HG03060 (cell line): ENCODE measurements around the gene CYSLTR2.

Source experiments
- ATAC-seq: cut with Tn5 transposase; IDR thresholded peaks from one replicate; pipeline ENCODE4 v1.9.1; 2021; ENCODE audit warnings: low read depth, moderate number of reproducible peaks; ENCODE audit not compliant: unreplicated experiment

Gene CYSLTR2

GRCh38 chr13:48731957-48732569, 78.3 kb downstream of the CYSLTR2 start:
- ATAC-seq, result no peak

- no peak for ATAC-seq
Measured at GRCh38 chr13:48733739-48734335, 80.1 kb downstream of the CYSLTR2 start.

DNA sequence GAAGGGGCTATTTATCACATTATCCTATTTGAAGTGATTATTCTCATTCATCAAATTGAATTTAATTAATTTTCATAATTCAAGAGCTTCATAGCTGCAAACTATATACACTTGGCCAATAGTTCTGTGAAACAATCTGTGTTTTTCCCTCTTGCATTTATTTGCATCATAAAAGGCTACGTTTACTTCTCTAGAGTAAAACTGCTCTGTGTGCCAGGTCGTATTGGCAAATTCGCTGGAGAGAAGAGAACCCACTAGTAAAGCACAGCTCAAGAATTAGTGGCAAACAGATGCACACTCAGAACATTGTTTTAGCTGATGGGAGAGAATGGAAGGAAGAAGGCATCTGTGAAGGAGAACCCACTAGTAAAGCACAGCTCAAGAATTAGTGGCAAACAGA, 81.8 kb downstream of the CYSLTR2 start:
- no peak for ATAC-seq

GRCh38 chr13:48737689-48738088, 84.0 kb downstream of the CYSLTR2 start:
- ATAC-seq, result no peak

DNA sequence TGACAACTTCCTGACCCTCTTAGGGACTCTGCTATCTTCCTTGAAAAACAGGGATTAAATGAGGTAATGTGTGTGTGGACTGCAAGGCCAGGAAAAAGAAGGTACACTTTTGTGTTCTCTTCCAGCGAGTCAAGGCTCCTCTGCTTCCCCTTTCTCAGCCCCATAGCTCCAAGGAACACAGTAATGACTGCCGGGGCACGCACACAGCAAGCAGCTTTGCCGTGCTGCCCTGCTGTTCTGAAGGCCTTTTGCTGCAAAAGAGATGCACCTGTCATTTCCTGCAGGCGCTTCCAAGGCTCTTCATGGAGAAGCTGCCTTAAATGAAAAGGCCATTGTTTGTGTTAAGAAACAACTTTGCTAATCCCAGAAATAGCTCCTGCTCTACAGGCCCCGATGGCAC, 84.6 kb downstream of the CYSLTR2 start:
- ATAC-seq, result no peak

- ATAC-seq, result no peak
Measured at GRCh38 chr13:48739386-48739964, 85.7 kb downstream of the CYSLTR2 start.

- ATAC-seq, result no peak
Measured at GRCh38 chr13:48741377-48741776, 87.6 kb downstream of the CYSLTR2 start.

DNA sequence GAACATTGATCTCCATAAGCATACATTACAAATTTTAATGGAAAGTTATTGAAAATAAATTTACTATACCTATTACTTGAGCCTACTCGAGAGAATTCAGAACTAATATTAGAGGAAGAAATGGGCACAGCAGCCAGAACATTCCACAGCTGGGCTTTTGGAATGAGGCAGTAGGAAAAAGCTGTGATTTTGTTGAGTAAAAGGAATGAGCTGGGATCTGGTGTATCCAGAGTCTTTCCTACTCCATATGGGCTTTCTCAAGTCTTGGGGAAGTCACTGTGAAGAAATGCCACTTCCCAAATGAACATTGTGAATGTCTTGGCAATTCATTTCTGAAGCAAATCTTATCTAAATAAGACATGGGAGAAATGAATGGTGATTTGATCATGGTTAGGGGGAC, 93.1 kb downstream of the CYSLTR2 start:
- ATAC-seq, result no peak

- no peak for ATAC-seq
Measured at GRCh38 chr13:48748681-48749080, 95.0 kb downstream of the CYSLTR2 start.

- ATAC-seq, result no peak
Measured at GRCh38 chr13:48749144-48749543, 95.4 kb downstream of the CYSLTR2 start.

DNA sequence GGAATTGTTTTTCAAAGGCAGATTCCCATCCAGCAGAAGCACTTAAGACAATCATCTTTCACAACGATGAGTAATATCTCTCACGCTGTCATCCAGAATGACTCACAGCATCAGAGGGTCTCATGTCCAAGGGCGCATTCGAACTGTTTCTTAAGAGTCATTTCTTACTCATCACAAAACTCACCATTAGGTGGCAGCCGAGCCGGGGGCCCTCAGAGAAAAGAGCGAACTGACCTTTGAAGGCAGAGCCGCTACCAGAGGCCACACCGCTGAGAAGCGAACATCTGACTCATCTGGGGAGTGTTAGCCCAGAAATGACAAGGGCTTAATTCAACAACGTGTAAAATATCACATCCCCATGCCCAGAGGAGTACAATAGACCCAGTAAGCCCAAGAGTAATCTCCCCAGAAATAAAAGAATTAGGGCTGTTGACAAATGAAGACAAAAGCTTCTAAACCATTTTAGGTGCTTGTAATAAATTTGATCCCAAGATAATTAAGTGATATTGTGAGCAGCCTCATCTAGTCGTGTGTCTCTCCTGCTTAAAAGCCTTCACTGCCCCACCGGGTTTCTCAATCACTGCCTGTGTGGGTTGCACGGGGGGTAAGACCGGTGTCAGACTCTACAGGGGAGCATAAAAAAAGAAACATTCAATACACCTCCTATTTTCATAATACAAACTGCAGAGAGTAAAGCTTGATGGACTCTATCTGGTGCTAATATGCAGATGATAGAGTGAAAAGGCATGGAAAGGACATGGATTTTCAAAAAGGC, 96.2 kb downstream of the CYSLTR2 start:
- ATAC-seq, result peak; percentile 85

- ATAC-seq, result no peak
Measured at GRCh38 chr13:48750588-48751383, 97.1 kb downstream of the CYSLTR2 start.

- no peak for ATAC-seq
Measured at GRCh38 chr13:48760626-48761025, 106.9 kb downstream of the CYSLTR2 start.
